Common myeloid progenitor, CD34-positive (primary cell): ENCODE results near the gene PSRC1.
"Not testable (repeated sequence)": the region's sequence is repeated elsewhere in the genome, so short reads cannot be mapped to it uniquely, and the experiment has no call there.

Source experiments
- CTCF ChIA-PET: fragments of 350-600 bp; sonication (Branson Sonifier 250); formaldehyde crosslinking; loops from one replicate; lab custom pipeline; 2021; ENCODE audit warnings: antibody characterized with exemption; lab: Charles Lee
- POLR2A ChIA-PET: fragments of 350-600 bp; sonication (Branson Sonifier 250); formaldehyde crosslinking; loops from one replicate; lab custom pipeline; 2021; ENCODE audit warnings: antibody characterized with exemption; lab: Charles Lee
- DNase-seq, 3 donors: peaks; one replicate each; pipeline versions ENCODE4 v3.0.0 to v3.0.0-alpha.2; 2013
- H3K27ac ChIP-seq, 2 experiments: 1 replicate in 1 of 2; 2 replicates in 1 of 2; pipeline ENCODE4 v1.7.0; 2013; ENCODE audit warnings: inconsistent platforms in 2 of 2, low read length in 2 of 2, mild to moderate bottlenecking in 2 of 2, low read depth in 1 of 2, moderate library complexity in 1 of 2; ENCODE audit not compliant: severe bottlenecking in 2 of 2, insufficient read depth in 1 of 2, poor library complexity in 1 of 2
- H3K27me3 ChIP-seq, 5 experiments: replicated peaks in 2 of 5; 1 replicate in 3 of 5; 2 replicates in 2 of 5; pipeline versions ENCODE4 v1.6.1 to v1.7.0; 2013; ENCODE audit warnings: low read length in 4 of 5, mild to moderate bottlenecking in 2 of 5, moderate library complexity in 2 of 5, inconsistent platforms in 1 of 5; ENCODE audit not compliant: insufficient read depth in 5 of 5, control insufficient read depth in 4 of 5
- H3K36me3 ChIP-seq, 4 experiments: 1 replicate in 2 of 4; 2 replicates in 2 of 4; pipeline versions ENCODE4 v1.6.1 to v1.7.0; 2013; ENCODE audit warnings: low read length in 3 of 4, control low read depth in 1 of 4, mild to moderate bottlenecking in 1 of 4; ENCODE audit not compliant: control insufficient read depth in 4 of 4, insufficient read depth in 4 of 4
- H3K4me1 ChIP-seq, 4 experiments: 1 replicate in 3 of 4; 2 replicates in 1 of 4; pipeline versions ENCODE4 v1.6.1 to v1.7.1; 2013; ENCODE audit warnings: low read length in 3 of 4, mild to moderate bottlenecking in 3 of 4, control low read depth in 1 of 4, inconsistent platforms in 1 of 4, moderate library complexity in 1 of 4; ENCODE audit not compliant: control insufficient read depth in 4 of 4, insufficient read depth in 4 of 4; ENCODE audit errors: control extremely low read depth in 1 of 4
- H3K4me3 ChIP-seq, 7 experiments: 1 replicate in 4 of 7; 2 replicates in 3 of 7; pipeline versions ENCODE4 v1.5.1 to v1.7.0; 2013; ENCODE audit warnings: mild to moderate bottlenecking in 7 of 7, low read length in 6 of 7, moderate library complexity in 6 of 7, inconsistent platforms in 2 of 7, low read depth in 2 of 7, control low read depth in 1 of 7; ENCODE audit not compliant: insufficient read depth in 4 of 7, control insufficient read depth in 1 of 7; ENCODE audit errors: extremely low read depth in 1 of 7
- H3K9me3 ChIP-seq, 5 experiments: 1 replicate in 4 of 5; 2 replicates in 1 of 5; pipeline versions ENCODE4 v1.6.1 to v1.7.1; 2013; ENCODE audit warnings: low read length in 4 of 5, mild to moderate bottlenecking in 2 of 5, inconsistent platforms in 1 of 5, low read depth in 1 of 5, moderate library complexity in 1 of 5; ENCODE audit not compliant: control insufficient read depth in 4 of 5, insufficient read depth in 2 of 5; ENCODE audit errors: control extremely low read depth in 1 of 5
- WGBS: methylation state at CpG from one replicate; pipeline ENCODE4 v1.1.5; 2013; ENCODE audit not compliant: insufficient coverage; 5-methylcytosine and 5-hydroxymethylcytosine counted together

PSRC1 gene

DNA sequence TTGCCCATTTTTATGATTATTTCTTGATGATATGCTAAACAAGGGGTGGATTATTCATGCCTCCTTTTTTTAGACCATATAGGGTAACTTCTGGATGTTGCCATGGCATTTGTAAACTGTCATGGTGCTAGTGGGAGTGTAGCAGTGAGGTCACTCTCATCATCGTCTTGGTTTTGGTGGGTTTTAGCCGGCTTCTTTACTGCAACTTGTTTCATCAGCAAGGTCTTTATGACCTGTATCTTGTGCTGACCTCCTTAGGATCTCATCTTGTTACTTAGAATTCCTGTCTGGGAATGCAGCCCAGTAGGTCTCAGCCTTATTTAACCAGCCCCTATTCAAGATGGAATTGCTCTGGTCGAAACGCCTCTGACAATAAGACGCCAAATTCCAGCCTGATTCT lies 3.8 kb upstream of the PSRC1 start:
- H3K27ac ChIP-seq, H3K27me3 ChIP-seq, DNase-seq, POLR2A ChIA-PET, H3K4me3 ChIP-seq, H3K36me3 ChIP-seq, H3K9me3 ChIP-seq: not testable (repeated sequence)
- peaks cover 6 to 26% (median 19%) of the 10 kb centered on the region in 4 experiments for H3K4me1 ChIP-seq
- CTCF ChIA-PET, result interaction anchor here (0.6 to 1.8 kb wide), 2 partner anchors 9 to 16 kb away, joined by 3 to 5 read pairs; no protein-coding TSS in a partner anchor
- WGBS, result 95% methylated on average over 4 of the region's 5 CpGs

DNA sequence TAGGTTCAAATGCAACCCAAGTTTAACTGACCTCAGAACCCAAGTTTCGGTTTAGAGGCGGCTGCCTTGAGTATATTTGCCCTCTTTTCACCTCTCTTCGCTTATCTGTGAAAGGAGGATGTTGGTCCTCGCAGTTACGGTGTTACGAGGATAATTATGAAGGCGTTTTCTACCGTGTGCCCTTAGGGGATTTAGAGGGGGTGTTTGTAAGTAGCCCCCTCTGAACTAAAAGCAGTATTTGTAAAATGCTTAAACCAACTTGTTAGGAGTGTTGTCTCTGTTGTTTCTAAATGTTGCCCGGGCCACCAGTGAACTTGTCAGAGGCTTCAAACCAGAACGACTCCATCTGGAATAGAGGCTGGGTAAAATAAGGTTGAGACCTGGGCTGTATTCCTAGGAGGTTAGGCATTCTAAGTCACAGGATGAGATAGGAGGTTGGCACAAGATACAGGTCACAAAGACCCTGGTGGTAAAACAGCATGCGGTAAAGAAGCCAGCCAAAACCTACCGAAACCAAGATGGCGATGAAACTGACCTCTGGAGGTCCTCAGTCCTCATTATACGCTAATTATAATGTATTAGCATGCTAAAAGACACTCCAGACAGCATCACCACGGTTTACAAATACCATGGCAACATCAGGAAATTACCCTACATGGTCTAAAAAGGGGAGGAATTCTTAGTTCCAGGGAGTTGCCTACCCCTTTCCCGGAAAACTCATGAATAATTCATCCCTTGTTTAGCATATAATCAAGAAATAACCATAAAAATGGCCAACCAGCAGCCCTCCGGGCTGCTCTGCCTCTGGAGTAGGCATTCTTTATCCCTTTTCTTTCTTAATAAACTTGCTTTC lies 1.0 kb upstream of the PSRC1 start:
- no peaks in the 10 kb centered on the region for H3K9me3 ChIP-seq
- POLR2A ChIA-PET, result interaction anchor here (0.7 kb wide), 1 partner anchor 191 kb away, joined by 3 read pairs; no protein-coding TSS in a partner anchor
- H3K36me3 ChIP-seq, result peaks cover 0 to 12% (median 6%) of the 10 kb centered on the region in 4 experiments
- peak overlapping the region; percentile 13 to 73 for H3K27ac ChIP-seq
- H3K4me1 ChIP-seq, result peaks cover 6 to 39% (median 23%) of the 10 kb centered on the region in 4 experiments
- CTCF ChIA-PET, result interaction anchor here (8.8 kb wide), 1 partner anchor 115 kb away, joined by 181 read pairs; the partner anchor contains the start of gene SORT1
- 60% methylated on average over 11 of the region's 17 CpGs for WGBS
- H3K4me3 ChIP-seq, result peak overlapping the region; percentile 76 to 94 (median 89)
- no peaks in the 10 kb centered on the region for H3K27me3 ChIP-seq
- peak in 1 of 3 donors; percentile 47 for DNase-seq

DNA sequence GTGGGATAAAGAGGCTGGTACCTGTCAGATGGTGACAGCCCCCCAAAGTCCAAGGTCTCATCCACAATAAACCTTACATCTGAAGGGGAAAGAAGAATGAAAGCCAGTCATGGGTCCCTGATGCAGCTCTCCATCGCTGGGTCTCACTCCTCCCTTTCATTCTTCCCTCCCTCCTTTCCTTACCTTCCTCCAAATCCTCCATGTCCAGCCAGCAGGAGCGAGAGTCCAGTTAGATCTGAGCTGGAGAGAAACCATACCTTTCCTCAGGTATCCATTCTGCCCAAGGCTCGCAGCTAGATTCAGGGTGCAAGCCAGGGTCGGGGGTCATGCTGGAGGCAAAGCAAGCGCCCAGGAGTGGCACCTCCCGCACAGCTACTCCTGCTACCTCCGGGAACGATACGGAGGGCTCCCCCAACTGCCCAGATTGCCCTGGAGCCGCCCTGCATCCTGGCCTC lies 421 bp downstream of the PSRC1 start:
- POLR2A ChIA-PET, result interaction anchor here (0.5 kb wide), 1 partner anchor 145 kb away, joined by 3 read pairs; no protein-coding TSS in a partner anchor
- no peak for DNase-seq
- Histone ChIP-seq H3K9me3 (no peaks in the 10 kb centered on the region), H3K27me3 (no peaks in the 10 kb centered on the region), H3K4me1 (peaks cover 6 to 44% (median 23%) of the 10 kb centered on the region in 4 experiments), H3K4me3 (peak overlapping the region; percentile 76 to 94 (median 89)), H3K36me3 (peaks cover 0 to 17% (median 6%) of the 10 kb centered on the region in 4 experiments), H3K27ac (peak overlapping the region in 1 of 2 experiments; percentile 43)
- 34% methylated on average over 8 of the region's 10 CpGs for WGBS
- CTCF ChIA-PET, result interaction anchor here (0.7 to 8.8 kb wide), 6 partner anchors 10 to 117 kb away, joined by 3 to 181 read pairs (median 4); partner anchors contain the start of gene SORT1

DNA sequence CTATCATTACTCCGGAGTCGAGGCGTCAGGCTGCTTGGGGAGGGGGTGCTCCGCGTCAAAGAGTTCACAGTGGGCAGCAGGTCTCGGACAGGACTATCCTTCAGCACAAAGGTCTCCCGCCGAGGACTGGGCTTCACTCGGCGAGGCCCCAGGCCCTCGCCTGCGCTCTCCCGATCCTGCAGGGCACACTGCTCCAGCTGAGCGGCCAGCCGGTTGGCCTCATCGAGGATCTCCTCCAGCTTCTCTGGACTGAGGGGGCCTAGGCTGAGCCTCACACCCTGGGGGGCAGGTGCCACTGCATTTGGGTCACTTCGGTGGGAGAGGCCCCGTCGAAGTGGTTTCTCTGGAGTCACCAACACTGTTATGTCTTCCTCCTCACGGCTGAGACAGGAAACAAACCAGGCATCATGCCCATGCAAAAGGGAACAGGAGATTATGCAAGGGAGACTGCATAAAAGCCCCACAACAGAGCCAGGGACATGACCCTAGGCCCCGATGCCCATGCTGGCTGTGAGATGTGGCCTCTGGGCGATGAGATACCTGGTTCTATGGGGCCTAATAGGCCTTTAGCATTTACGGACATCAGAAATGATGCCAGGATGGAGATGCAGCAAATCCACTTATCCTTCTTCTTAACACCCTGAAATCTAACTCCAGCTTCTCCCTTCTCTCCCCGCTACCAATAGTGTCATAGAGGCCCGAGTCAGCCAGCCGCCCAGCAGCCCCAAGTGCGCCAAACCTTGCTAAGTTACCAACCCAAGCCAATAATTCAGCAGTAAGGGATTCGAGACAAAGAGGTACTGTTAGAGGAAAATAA lies 1.1 kb downstream of the PSRC1 start:
- peak in 2 of 3 donors; percentile 10 to 15 for DNase-seq
- H3K4me3 ChIP-seq, result peak overlapping the region in 6 of 7 experiments; percentile 76 to 94 (median 90)

DNA sequence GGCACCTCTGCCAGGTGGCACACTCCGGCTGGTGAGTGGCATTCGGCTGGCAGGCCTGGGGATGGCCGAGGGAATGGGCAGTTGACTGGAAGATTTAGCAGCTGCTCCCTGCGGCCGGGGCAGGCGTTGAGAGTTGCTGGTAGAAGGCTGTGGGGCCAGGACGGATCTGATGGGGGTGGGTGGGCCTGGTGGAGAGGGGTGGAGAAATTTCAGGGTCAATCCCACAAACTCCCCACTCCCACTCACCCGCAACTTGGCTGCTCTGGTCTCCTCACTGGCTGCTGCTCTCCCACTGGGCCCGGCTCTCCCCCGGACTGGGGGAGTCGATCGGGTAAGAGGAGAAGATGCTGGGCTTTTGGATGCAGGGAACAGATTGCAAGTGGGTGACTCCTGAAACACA lies 2.1 kb downstream of the PSRC1 start:
- POLR2A ChIA-PET, result no interaction called here
- CTCF ChIA-PET, result interaction anchor here (8.8 kb wide), 1 partner anchor 118 kb away, joined by 181 read pairs; the partner anchor contains the start of gene SORT1

More for the DNA sequence above, 1.1 kb downstream of the PSRC1 start:
- Histone ChIP-seq H3K27ac (no peak overlapping the region), H3K9me3 (no peaks in the 10 kb centered on the region), H3K36me3 (peaks cover 0 to 17% (median 6%) of the 10 kb centered on the region in 4 experiments), H3K27me3 (no peaks in the 10 kb centered on the region), H3K4me1 (peaks cover 6 to 47% (median 23%) of the 10 kb centered on the region in 4 experiments)
- CTCF ChIA-PET, result interaction anchor here (1.9 to 8.8 kb wide), 2 partner anchors 18 to 117 kb away, joined by 5 to 181 read pairs; partner anchors contain the start of gene SORT1
- POLR2A ChIA-PET, result interaction anchor here (0.5 kb wide), 1 partner anchor 145 kb away, joined by 3 read pairs; no protein-coding TSS in a partner anchor
- WGBS, result 74% methylated on average over 23 of the region's 28 CpGs

DNA sequence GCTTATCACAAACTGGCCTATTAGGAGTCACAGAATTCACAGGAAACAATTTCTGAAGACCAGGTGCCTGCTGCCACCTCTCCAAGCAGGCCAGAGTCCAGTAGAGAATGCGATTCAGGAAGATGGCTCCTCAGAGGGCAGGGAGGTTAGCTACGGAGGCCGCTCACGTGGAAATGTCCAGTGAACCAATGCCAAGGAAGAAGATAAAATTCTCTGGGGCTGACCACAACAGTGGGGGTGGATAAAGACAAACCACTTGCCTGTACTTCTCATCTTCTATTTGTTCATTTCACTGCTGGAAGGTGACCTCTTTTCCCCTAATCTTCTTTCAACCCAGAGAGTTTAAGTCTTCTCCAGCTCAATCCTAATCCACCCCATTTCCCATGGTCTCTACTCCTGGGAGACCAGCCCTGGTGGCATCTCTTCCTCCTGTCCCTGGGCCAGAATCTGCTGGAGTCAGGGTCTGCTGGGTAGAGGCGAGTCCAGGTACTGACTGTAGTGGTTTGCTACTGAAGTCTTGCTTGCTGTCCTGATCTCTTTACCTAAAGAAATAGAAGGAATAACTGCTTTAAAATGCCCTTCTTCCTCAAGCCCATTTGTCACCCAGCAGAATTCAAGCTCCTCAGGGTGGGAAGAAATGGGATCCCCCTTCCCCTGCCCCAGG lies 3.2 kb downstream of the PSRC1 start:
- Histone ChIP-seq H3K4me3 (no peak overlapping the region), H3K27ac (no peak overlapping the region), H3K36me3 (peaks cover 0 to 17% (median 6%) of the 10 kb centered on the region in 4 experiments), H3K9me3 (no peaks in the 10 kb centered on the region), H3K27me3 (no peaks in the 10 kb centered on the region), H3K4me1 (peaks cover 6 to 58% (median 23%) of the 10 kb centered on the region in 4 experiments)
- 95% methylated on average over 5 of the region's 5 CpGs for WGBS
- ChIA-PET POLR2A (no interaction called here), CTCF (interaction anchor here (0.6 to 8.8 kb wide), 7 partner anchors 11 to 258 kb away, joined by 4 to 181 read pairs (median 11); partner anchors contain the start of gene SORT1)
- no peak for DNase-seq

More for the DNA sequence above, 2.1 kb downstream of the PSRC1 start:
- no peak overlapping the region for H3K4me3 ChIP-seq
- no peaks in the 10 kb centered on the region for H3K27me3 ChIP-seq
- H3K27ac ChIP-seq, result no peak overlapping the region
- peaks cover 6 to 47% (median 23%) of the 10 kb centered on the region in 4 experiments for H3K4me1 ChIP-seq
- H3K9me3 ChIP-seq, result no peaks in the 10 kb centered on the region
- WGBS, result 96% methylated on average over 7 of the region's 12 CpGs
- H3K36me3 ChIP-seq, result peaks cover 0 to 17% (median 6%) of the 10 kb centered on the region in 4 experiments
- no peak for DNase-seq
